HepG2 (cell line): Measurements from ENCODE around the gene TGM3. TPM values are rescaled to one million over a fixed set of nuclear protein-coding genes. Genes with fewer than 3 reads are reported as not detected.
A peak's percentile ranks its signal among the peaks of the same experiment; 100 is the strongest.

ENCODE experiments used
- ATAC-seq: fragments of 200-7000 bp; cut with Tn5 transposase; 3 replicates; pipeline ENCODE4 v1.9.1; 2020; ENCODE audit warnings: mild to moderate bottlenecking, moderate library complexity
- BruUV-seq: library from RNA; stranded (reverse); fragments of 400-500 nt; replicated peaks from 2 replicates; lab custom pipeline; 2021; lab: Mats Ljungman, UMichigan
- CTCF ChIA-PET: fragments of 300-600 bp; formaldehyde crosslinking; extraction: SDS; loops from one replicate; lab custom pipeline; 2021; ENCODE audit warnings: low total read pairs, inconsistent platforms, low intra/inter-chr PET ratio; lab: Yijun Ruan, JAX
- POLR2A ChIA-PET: fragments of 350-600 bp; sonication (Branson Sonifier 250); formaldehyde crosslinking; loops from one replicate; lab custom pipeline; 2020; ENCODE audit warnings: antibody characterized with exemption, inconsistent platforms; lab: Yijun Ruan, JAX
- DNase-seq: peaks from one replicate; pipeline ENCODE4 v3.0.0-alpha.2; 2015; ENCODE audit warnings: low spot score
- FAIRE-seq: peaks from 3 replicates; lab custom pipeline; 2011; peaks lifted over from hg19 to GRCh38; lab: Jason Lieb, UNC
- H2AFZ ChIP-seq: one replicate; pipeline ENCODE4 v1.6.1; 2011; ENCODE audit warnings: low read length, inconsistent platforms
- H3K27ac ChIP-seq: fragments of 300-600 bp; 3 replicates; pipeline ENCODE4 v1.8.0; 2011; ENCODE audit warnings: mixed run types, mild to moderate bottlenecking, mixed read lengths, low read length, inconsistent platforms; ENCODE audit not compliant: insufficient read depth; ENCODE audit errors: extremely low read length
- H3K27me3 ChIP-seq, 2 experiments: fragments of 200-600 bp in 1 of 2; 2 replicates in 1 of 2; 3 replicates in 1 of 2; pipeline versions ENCODE4 v1.6.0 to v1.8.0; 2011; ENCODE audit warnings: low read length in 2 of 2, mild to moderate bottlenecking in 2 of 2, moderate library complexity in 2 of 2, inconsistent platforms in 1 of 2; ENCODE audit not compliant: insufficient read depth in 2 of 2, control insufficient read depth in 1 of 2
- H3K36me3 ChIP-seq, 2 experiments: fragments of 200-600 bp in 1 of 2; replicated peaks in 1 of 2; 2 replicates in 1 of 2; 3 replicates in 1 of 2; pipeline versions ENCODE4 v1.5.1 to v1.8.0; 2011; ENCODE audit warnings: low read length in 2 of 2, inconsistent platforms in 1 of 2; ENCODE audit not compliant: insufficient read depth in 2 of 2, control insufficient read depth in 1 of 2
- H3K4me1 ChIP-seq: 2 replicates; pipeline ENCODE4 v1.5.1; 2012; ENCODE audit warnings: low read length, inconsistent platforms; ENCODE audit not compliant: insufficient read depth
- H3K4me2 ChIP-seq: 2 replicates; pipeline ENCODE4 v1.6.0; 2011; ENCODE audit warnings: low read depth, low read length, inconsistent platforms
- H3K4me3 ChIP-seq, 3 experiments: fragments of 200-600 bp in 1 of 3; sonication (generic), shearing (Covaris generic) in 1 of 3; replicated peaks in 1 of 3; 2 replicates each; pipeline ENCODE4 v1.5.1; 2011 to 2016; ENCODE audit warnings: low read length in 3 of 3, inconsistent platforms in 2 of 3, low read depth in 2 of 3, mild to moderate bottlenecking in 2 of 3, control low read depth in 1 of 3, mixed read lengths in 1 of 3; ENCODE audit not compliant: insufficient read depth in 1 of 3
- H3K79me2 ChIP-seq: one replicate; pipeline ENCODE4 v1.6.1; 2011; ENCODE audit warnings: low read length, inconsistent platforms; ENCODE audit not compliant: insufficient read depth
- H3K9ac ChIP-seq: 2 replicates; pipeline ENCODE4 v1.6.0; 2011; ENCODE audit warnings: mild to moderate bottlenecking, low read depth, low read length, inconsistent platforms; ENCODE audit not compliant: insufficient read depth
- H3K9me3 ChIP-seq: 2 replicates; pipeline ENCODE4 v1.5.1; 2012; ENCODE audit warnings: mild to moderate bottlenecking, low read length
- H4K20me1 ChIP-seq: 2 replicates; pipeline ENCODE4 v1.6.0; 2011; ENCODE audit warnings: inconsistent platforms, mild to moderate bottlenecking, low read length, moderate library complexity; ENCODE audit not compliant: insufficient read depth
- CTCF ChIP-seq: sonication (generic); formaldehyde crosslinking; IDR thresholded peaks from 2 replicates; pipeline ENCODE4 v1.5.0; 2020; ENCODE audit warnings: mild to moderate bottlenecking, missing genetic modification reagents, moderate library complexity
- FUBP1 ChIP-seq: sonication (generic); formaldehyde crosslinking; IDR thresholded peaks from 2 replicates; pipeline ENCODE4 v1.5.1; 2020; ENCODE audit warnings: missing genetic modification reagents, mild to moderate bottlenecking, borderline replicate concordance
- KDM5B ChIP-seq: sonication (generic); formaldehyde crosslinking; IDR thresholded peaks from 2 replicates; pipeline ENCODE4 v1.4.0; 2020; ENCODE audit warnings: missing genetic modification reagents, mild to moderate bottlenecking, borderline replicate concordance
- NFE2L1 ChIP-seq: sonication (generic); formaldehyde crosslinking; IDR thresholded peaks from 2 replicates; pipeline ENCODE4 v1.4.0; 2020; ENCODE audit warnings: missing genetic modification reagents, mild to moderate bottlenecking, borderline replicate concordance
- NFE2L2 ChIP-seq: fragments of 150-350 bp; IDR thresholded peaks from 2 replicates; pipeline ENCODE4 v1.6.1; 2014; ENCODE audit warnings: low read length
- NONO ChIP-seq, 2 experiments: fragments of 450-650 bp in 1 of 2; sonication (generic) in 1 of 2; formaldehyde crosslinking in 1 of 2; IDR thresholded peaks in 1 of 2; conservative IDR thresholded peaks in 1 of 2; 2 replicates each; pipeline versions ENCODE4 v1.6.1 to v1.8.0; 2017 to 2022; ENCODE audit warnings: mild to moderate bottlenecking in 1 of 2, missing genetic modification reagents in 1 of 2, moderate library complexity in 1 of 2
- NPAS2 ChIP-seq: sonication (generic); formaldehyde crosslinking; IDR thresholded peaks from 2 replicates; pipeline ENCODE4 v1.8.0; 2022; ENCODE audit warnings: mild to moderate bottlenecking, missing genetic modification reagents, borderline replicate concordance
- RAD21 ChIP-seq: fragments of 450-650 bp; formaldehyde crosslinking; IDR thresholded peaks from 2 replicates; pipeline ENCODE4 v1.5.0; 2020; ENCODE audit warnings: mild to moderate bottlenecking
- TRIM24 ChIP-seq: sonication (generic); formaldehyde crosslinking; IDR thresholded peaks from 2 replicates; pipeline ENCODE4 v1.8.0; 2022; ENCODE audit warnings: mild to moderate bottlenecking, missing genetic modification reagents
- XRCC5 ChIP-seq: fragments of 200-400 bp; formaldehyde crosslinking; optimal IDR thresholded peaks from 2 replicates; pipeline ENCODE3; 2017; ENCODE audit warnings: mild to moderate bottlenecking, low read length
- ZNF234 ChIP-seq: sonication (generic); formaldehyde crosslinking; conservative IDR thresholded peaks from 2 replicates; pipeline ENCODE4 v1.5.1; 2020; ENCODE audit warnings: mild to moderate bottlenecking, missing genetic modification reagents
- ZNF264 ChIP-seq: sonication (generic); formaldehyde crosslinking; IDR thresholded peaks from 2 replicates; pipeline ENCODE4 v1.4.0; 2020; ENCODE audit warnings: missing genetic modification reagents
- ZNF883 ChIP-seq: sonication (generic); formaldehyde crosslinking; IDR thresholded peaks from 2 replicates; pipeline ENCODE4 v1.5.1; 2020; ENCODE audit warnings: mild to moderate bottlenecking, missing genetic modification reagents; ENCODE audit errors: not compliant biosample characterization
- WGBS: methylation state at CpG from one replicate; pipeline ENCODE4 v1.1.6; 2017; ENCODE audit warnings: low lambda C conversion rate; 5-methylcytosine and 5-hydroxymethylcytosine counted together
- in situ Hi-C: cut with HindIII; loops from 2 replicates; pipeline ENCODE4 v1.10.0; 2017; ENCODE audit warnings: low pct_unique_long_range_greater_than_20kb; ENCODE audit not compliant: extremely low pct_ligation_motif_present
- intact Hi-C: fragments of 100-400 bp; cut with micrococcal nuclease; formaldehyde crosslinking; loops from one replicate; pipeline ENCODE4 v1.10.0; 2022; ENCODE audit not compliant: unreplicated experiment
- polyA plus RNA-seq, 8 experiments: library from polyadenylated mRNA; depleted of rRNA in 3 of 8; stranded (reverse) in 7 of 8; unstranded in 1 of 8; fragments of >200 nt; fragmentation: Illumina TruSeq in 4 of 8; extraction: Trizol in 4 of 8; gene quantifications; 2 replicates each; pipeline versions ENCODE4 v1.2.1 to v1.2.3, GENCODE V29; 2011 to 2016; ENCODE audit warnings: low read depth in 4 of 8, missing spikeins in 1 of 8, mixed read lengths in 1 of 8; ENCODE audit not compliant: insufficient read depth in 1 of 8
- total RNA-seq, 5 experiments: library from RNA; depleted of rRNA; stranded (reverse); fragments of >200 nt; fragmentation: Illumina TruSeq; extraction: Trizol; gene quantifications; 2 replicates each; pipeline ENCODE4 v1.2.3, GENCODE V29; 2016; ENCODE audit warnings: low read depth in 1 of 5

Gene TGM3
- total and polyA plus RNA-seq, 2 of the 13 experiments (the other 11 are each of a cell fraction or from before 2014, with no cell fraction given), result not detected

- Histone ChIP-seq H3K27me3 (peaks cover 3 to 10% of the 10 kb centered on the region in 2 experiments; a peak in 4 of 5 replicates), H3K36me3 (no peaks in the 10 kb centered on the region), H3K27ac (no peak overlapping the region), H3K4me2 (no peak overlapping the region), H2AFZ (no peak overlapping the region), H4K20me1 (no peaks in the 10 kb centered on the region), H3K4me3 (no peak overlapping the region), H3K9me3 (peaks cover 15% of the 10 kb centered on the region), H3K4me1 (no peaks in the 10 kb centered on the region), H3K79me2 (no peaks in the 10 kb centered on the region), H3K9ac (no peak overlapping the region)
- ChIA-PET CTCF (interaction anchor here (0.6 to 1.9 kb wide), 4 partner anchors 65 to 91 kb away, joined by 3 to 9 read pairs (median 3); no protein-coding TSS in a partner anchor), POLR2A (interaction anchor here (0.8 to 0.9 kb wide), 2 partner anchors 84 to 90 kb away, joined by 3 read pairs; partner anchors contain the start of gene SNRPB)
- FAIRE-seq, result no peak
- intact Hi-C loops, result loop anchor here (1.0 kb wide), 1 partner anchor 66 kb away; no protein-coding TSS in a partner anchor
- no peak for ATAC-seq
- no TSS peak for BruUV-seq
- in situ Hi-C loops, result no loop called here
- DNase-seq, result no peak
- TF ChIP-seq ZNF883 (peak; percentile 31), KDM5B (CRISPR knock-in tag) (no peak)
- WGBS, result 25% methylated on average over 5 of the region's 5 CpGs
Observed at GRCh38 chr20:2386516-2387179, 90.8 kb downstream of the TGM3 start.

- H3K9ac ChIP-seq, result no peak overlapping the region
- H3K4me2 ChIP-seq, result no peak overlapping the region
- intact Hi-C loops (loop anchor here (1.0 kb wide), 1 partner anchor 65 kb away; no protein-coding TSS in a partner anchor), in situ Hi-C loops (no loop called here)
- peak; percentile 48 for DNase-seq
- ChIA-PET CTCF (interaction anchor here (0.6 to 1.9 kb wide), 4 partner anchors 65 to 90 kb away, joined by 3 to 9 read pairs (median 3); no protein-coding TSS in a partner anchor), POLR2A (interaction anchor here (0.8 to 0.9 kb wide), 2 partner anchors 84 to 90 kb away, joined by 3 read pairs; partner anchors contain the start of gene SNRPB)
- H3K4me1 ChIP-seq, result no peaks in the 10 kb centered on the region
- peaks cover 15% of the 10 kb centered on the region for H3K9me3 ChIP-seq
- no peak overlapping the region for H3K4me3 ChIP-seq
- no peaks in the 10 kb centered on the region for H3K36me3 ChIP-seq
- FAIRE-seq, result peak; percentile 93
- no TSS peak for BruUV-seq
- H3K27ac ChIP-seq, result no peak overlapping the region
- H3K79me2 ChIP-seq, result no peaks in the 10 kb centered on the region
- 6% methylated on average over 2 of the region's 2 CpGs for WGBS
- H2AFZ ChIP-seq, result no peak overlapping the region
- peaks cover 3 to 15% of the 10 kb centered on the region in 2 experiments; a peak in 4 of 5 replicates for H3K27me3 ChIP-seq
- ATAC-seq, result peak; percentile 85
- no peaks in the 10 kb centered on the region for H4K20me1 ChIP-seq
- no peak for TF ChIP-seq ZNF264 (CRISPR knock-in tag)
- TF ChIP-seq FUBP1 (CRISPR knock-in tag), result no peak
- peak; percentile 48; the same call in 1 of the 2 replicates for TF ChIP-seq RAD21 (CRISPR knock-in tag)
- no peak for TF ChIP-seq NPAS2 (CRISPR knock-in tag)
- TF ChIP-seq XRCC5, result peak; percentile 48
- no peak for TF ChIP-seq NONO (IDR thresholded peaks at IDR 0.05)
- 0 out of 2 replicates have a peak, but pooled peaks have one; percentile 5 for TF ChIP-seq NONO (CRISPR knock-in tag; conservative IDR thresholded peaks at IDR 0.05)
- TF ChIP-seq ZNF234 (CRISPR knock-in tag), result no peak
- no peak for TF ChIP-seq NFE2L1 (CRISPR knock-in tag)
- 0 out of 2 replicates have a peak, but pooled peaks have one; percentile 3 for TF ChIP-seq NFE2L2
- peak; percentile 79 for TF ChIP-seq CTCF (CRISPR knock-in tag)
- TF ChIP-seq TRIM24 (CRISPR knock-in tag), result 0 out of 2 replicates have a peak, but pooled peaks have one; percentile 47
Observed at GRCh38 chr20:2387180-2387577, 91.4 kb downstream of the TGM3 start.
